ENCODE measurements around the gene DNER. TPM values are rescaled to one million over a fixed set of nuclear protein-coding genes. Genes with fewer than 3 reads are reported as not detected.

DNER gene
- total and polyA plus RNA-seq, 10 of the 15 experiments (the other 5 are each of a cell fraction or from before 2014, with no cell fraction given): 0.04 to 0.08 (median 0.07) TPM; not detected in 7

GRCh38 chr2:229559986-229560385 lies 154.4 kb downstream of the DNER start:
- no peak overlapping the region for H3K27ac ChIP-seq (ENCODE audit: control insufficient read depth, insufficient read depth)
- DNase-seq (ENCODE audit: low read depth, low spot score) (no peak), ATAC-seq (no peak), FAIRE-seq (no peak)
- RAD21 ChIA-PET (ENCODE audit: unreplicated experiment): no interaction called here
- H3K9ac ChIP-seq (ENCODE audit: control insufficient read depth, insufficient read depth, low read length): no peak overlapping the region
- in situ Hi-C loops (cut with MboI) (no loop called here), intact Hi-C loops (cut with micrococcal nuclease; ENCODE audit: unreplicated experiment) (no loop called here)
- no peak for TF ChIP-seq RUNX3 (IDR thresholded peaks at IDR 0.05; ENCODE audit: low read length)
- no peak for TF ChIP-seq HDAC2 (IDR thresholded peaks at IDR 0.05)
- no peak for TF ChIP-seq PKNOX1 (IDR thresholded peaks at IDR 0.05)
- TF ChIP-seq CHD4 (IDR thresholded peaks at IDR 0.05): no peak
- TF ChIP-seq REST (IDR thresholded peaks at IDR 0.05; ENCODE audit: low read depth, low read length): no peak
- no peak for TF ChIP-seq POLR2A (IDR thresholded peaks at IDR 0.05; ENCODE audit: low read depth, low read length)
- H3K4me1 ChIP-seq (ENCODE audit: control insufficient read depth, insufficient read depth, low read length): no peaks in the 10 kb centered on the region
- CTCF ChIA-PET: no interaction called here
- H3K9me3 ChIP-seq (replicated peaks; ENCODE audit: control insufficient read depth, insufficient read depth, low read length): no peaks in the 10 kb centered on the region
- no peaks in the 10 kb centered on the region for H4K20me1 ChIP-seq (ENCODE audit: control insufficient read depth, insufficient read depth)
- H3K27me3 ChIP-seq (replicated peaks in 1 of 2; ENCODE audit: control insufficient read depth in 2 of 2, insufficient read depth in 2 of 2, low read length in 1 of 2): no peaks in the 10 kb centered on the region
- no peaks in the 10 kb centered on the region for H3K79me2 ChIP-seq (ENCODE audit: control insufficient read depth, insufficient read depth, low read length)
- H3K4me2 ChIP-seq (ENCODE audit: control insufficient read depth, insufficient read depth): no peak overlapping the region
- 0% methylated on average over 1 of the region's 1 CpG for WGBS (ENCODE audit: insufficient coverage, insufficient replicate concordance, low lambda C conversion rate, missing lambda C conversion rate)
- H2AFZ ChIP-seq (ENCODE audit: control insufficient read depth, low read depth, low read length): no peak overlapping the region
- no peak overlapping the region for H3K4me3 ChIP-seq
- no TSS peak for BruUV-seq (replicated peaks)
- no peaks in the 10 kb centered on the region for H3K36me3 ChIP-seq (ENCODE audit: control insufficient read depth in 2 of 2, insufficient read depth in 2 of 2, low read length in 1 of 2)
- POLR2A ChIA-PET: no interaction called here
- SMC1A ChIA-PET (ENCODE audit: uncharacterized antibody, unreplicated experiment): no interaction called here
